Skeletal muscle satellite cell (primary cell): ENCODE measurements around the gene ADPGK.

Experiments
- H3K27me3 ChIP-seq: 2 replicates; pipeline ENCODE4 v1.7.0; 2013; ENCODE audit warnings: low read length; ENCODE audit not compliant: control insufficient read depth, insufficient read depth
- H3K36me3 ChIP-seq: 2 replicates; pipeline ENCODE4 v1.7.0; 2013; ENCODE audit warnings: mild to moderate bottlenecking, control low read depth, low read length; ENCODE audit not compliant: insufficient read depth
- H3K4me1 ChIP-seq: 2 replicates; pipeline ENCODE4 v1.7.0; 2013; ENCODE audit warnings: low read length; ENCODE audit not compliant: control insufficient read depth, insufficient read depth
- H3K4me2 ChIP-seq: 2 replicates; pipeline ENCODE4 v1.7.0; 2013; ENCODE audit warnings: mild to moderate bottlenecking, low read length
- H3K4me3 ChIP-seq: 2 replicates; pipeline ENCODE4 v1.7.0; 2013; ENCODE audit warnings: low read length
- H3K9ac ChIP-seq: 2 replicates; pipeline ENCODE4 v1.7.0; 2013; ENCODE audit warnings: mild to moderate bottlenecking, low read depth, low read length, moderate library complexity
- H3K9me3 ChIP-seq: replicated peaks from 2 replicates; pipeline ENCODE4 v1.7.0; 2013; ENCODE audit warnings: mild to moderate bottlenecking, control low read depth, low read length

The ADPGK gene

DNA sequence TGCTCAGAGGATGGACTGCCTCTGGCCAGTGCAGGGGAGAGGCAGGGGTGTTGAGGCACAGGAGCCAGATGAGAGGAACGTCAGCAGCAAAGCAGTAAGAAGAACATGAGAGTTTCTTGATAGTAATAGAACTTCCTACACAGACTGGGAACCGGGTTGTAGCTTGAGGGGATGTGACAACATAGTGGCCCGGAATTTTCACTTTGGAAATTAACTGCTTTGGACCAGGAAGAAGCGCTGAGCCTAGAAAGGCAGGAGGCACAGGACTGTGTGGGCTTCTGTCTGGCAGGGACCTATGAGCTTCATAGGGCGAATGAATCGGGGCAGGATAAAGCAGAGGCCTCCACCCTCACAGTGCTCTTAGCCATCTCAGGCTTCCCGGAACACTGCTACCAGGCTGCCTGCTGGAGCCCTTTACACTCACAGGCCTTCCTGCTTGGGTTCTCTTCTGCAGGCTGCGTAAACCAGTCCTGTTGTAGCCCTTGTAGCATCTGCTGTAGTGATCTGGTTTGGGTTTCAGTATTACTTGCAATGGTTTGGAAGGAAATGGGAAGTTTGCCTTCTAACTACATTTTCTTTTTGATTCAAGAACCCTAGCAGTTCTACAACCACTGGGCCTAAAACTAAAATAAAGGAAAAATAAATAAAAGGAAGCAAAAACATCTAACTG, 3.3 kb upstream of the ADPGK start:
- Histone ChIP-seq H3K27me3 (no peaks in the 10 kb centered on the region), H3K9ac (no peak overlapping the region), H3K9me3 (no peaks in the 10 kb centered on the region), H3K4me1 (peaks cover 18% of the 10 kb centered on the region), H3K4me2 (no peak overlapping the region), H3K36me3 (no peaks in the 10 kb centered on the region), H3K4me3 (no peak overlapping the region)

DNA sequence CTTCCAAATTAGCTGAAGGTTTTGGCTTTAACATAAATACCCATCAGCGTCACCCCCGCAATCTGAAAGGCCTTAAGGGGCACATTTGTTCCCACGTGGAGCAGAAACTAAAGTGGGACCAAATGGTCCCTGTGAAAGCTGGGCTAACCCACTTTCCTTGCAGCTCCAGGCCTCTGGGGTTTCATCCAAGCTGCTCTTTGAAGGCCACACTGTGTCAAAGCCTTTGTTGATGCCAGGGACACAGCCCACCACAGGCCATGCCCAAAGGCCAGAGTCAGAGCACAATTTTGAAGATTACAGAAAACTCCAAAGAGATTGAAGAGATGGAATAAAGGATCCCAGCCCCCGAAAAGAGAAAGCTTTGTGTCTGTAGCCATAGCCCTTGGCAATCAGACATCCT, 2.7 kb upstream of the ADPGK start:
- no peaks in the 10 kb centered on the region for H3K27me3 ChIP-seq
- H3K4me2 ChIP-seq, result no peak overlapping the region
- H3K9me3 ChIP-seq, result no peaks in the 10 kb centered on the region
- no peak overlapping the region for H3K4me3 ChIP-seq
- peaks cover 19% of the 10 kb centered on the region for H3K4me1 ChIP-seq
- H3K9ac ChIP-seq, result no peak overlapping the region
- no peaks in the 10 kb centered on the region for H3K36me3 ChIP-seq

DNA sequence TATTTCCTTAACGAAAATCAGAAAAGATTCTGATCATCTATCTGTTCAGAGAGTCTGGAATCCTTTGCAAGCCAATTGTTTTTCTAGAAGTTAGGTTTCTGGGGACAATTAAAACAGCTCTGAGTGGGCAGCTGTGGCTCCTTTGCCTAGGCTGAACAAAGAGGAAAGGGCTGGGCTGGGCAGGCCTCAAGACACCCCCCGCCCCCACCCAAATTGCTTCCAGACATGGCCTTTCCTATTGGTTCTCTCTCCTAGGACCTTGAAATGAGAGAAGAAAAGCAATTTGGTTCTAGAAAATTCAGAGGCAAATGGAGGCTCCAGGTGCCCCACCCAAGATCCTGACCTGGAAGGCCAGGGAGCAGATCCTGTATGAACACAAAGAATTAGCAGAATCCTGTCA, 2.3 kb upstream of the ADPGK start:
- no peak overlapping the region for H3K4me3 ChIP-seq
- no peaks in the 10 kb centered on the region for H3K36me3 ChIP-seq

DNA sequence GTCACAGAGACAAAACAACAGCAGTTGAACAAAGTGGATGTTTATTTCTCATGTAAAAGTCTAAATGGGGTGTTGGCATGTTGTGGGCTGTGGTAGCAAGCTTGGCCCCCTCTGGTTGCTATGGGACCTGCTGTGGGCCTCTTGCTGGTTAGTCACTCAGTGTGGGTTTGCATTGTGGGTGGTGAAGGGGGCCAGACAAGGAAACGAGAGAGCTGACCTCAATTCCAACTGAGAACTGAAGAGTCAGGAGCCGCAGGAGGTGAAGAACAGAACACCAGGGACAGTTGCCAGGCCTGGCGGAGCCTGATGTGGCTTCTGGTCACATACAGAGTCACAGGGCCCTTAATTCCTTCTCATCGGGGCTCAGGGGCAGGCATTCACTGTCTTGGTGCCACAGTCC, 1.9 kb upstream of the ADPGK start:
- Histone ChIP-seq H3K27me3 (no peaks in the 10 kb centered on the region), H3K9ac (no peak overlapping the region), H3K4me1 (peaks cover 15% of the 10 kb centered on the region), H3K9me3 (no peaks in the 10 kb centered on the region), H3K4me2 (no peak overlapping the region), H3K36me3 (no peaks in the 10 kb centered on the region), H3K4me3 (no peak overlapping the region)

More for the DNA sequence above, 2.3 kb upstream of the ADPGK start:
- Histone ChIP-seq H3K9me3 (no peaks in the 10 kb centered on the region), H3K4me1 (peaks cover 19% of the 10 kb centered on the region), H3K27me3 (no peaks in the 10 kb centered on the region), H3K9ac (no peak overlapping the region), H3K4me2 (no peak overlapping the region)

DNA sequence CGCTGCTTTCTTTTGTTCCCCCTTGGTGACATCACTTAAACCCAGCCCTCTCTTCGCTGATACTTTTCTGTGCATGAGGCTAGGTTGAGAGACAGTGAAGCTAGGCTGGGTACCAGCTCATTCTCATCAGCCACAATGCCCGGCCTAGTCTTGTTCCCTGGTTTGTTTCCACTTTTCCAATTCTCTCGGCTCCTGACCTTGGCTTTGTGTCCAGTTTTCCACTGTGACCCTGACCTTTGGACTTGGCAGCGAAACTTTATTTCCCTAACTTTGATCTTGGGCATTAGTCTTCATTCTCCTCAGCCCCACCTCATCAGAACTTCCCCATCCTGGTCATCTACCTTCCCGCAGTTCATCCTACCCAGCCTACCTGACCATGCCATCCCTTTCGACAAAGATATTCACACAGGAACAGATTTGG, 908 bp upstream of the ADPGK start:
- Histone ChIP-seq H3K4me2 (peak overlapping the region; percentile 89), H3K9ac (peak overlapping the region; percentile 80), H3K4me3 (peak overlapping the region; percentile 95), H3K27me3 (no peaks in the 10 kb centered on the region), H3K36me3 (no peaks in the 10 kb centered on the region), H3K9me3 (no peaks in the 10 kb centered on the region), H3K4me1 (peaks cover 11% of the 10 kb centered on the region)

DNA sequence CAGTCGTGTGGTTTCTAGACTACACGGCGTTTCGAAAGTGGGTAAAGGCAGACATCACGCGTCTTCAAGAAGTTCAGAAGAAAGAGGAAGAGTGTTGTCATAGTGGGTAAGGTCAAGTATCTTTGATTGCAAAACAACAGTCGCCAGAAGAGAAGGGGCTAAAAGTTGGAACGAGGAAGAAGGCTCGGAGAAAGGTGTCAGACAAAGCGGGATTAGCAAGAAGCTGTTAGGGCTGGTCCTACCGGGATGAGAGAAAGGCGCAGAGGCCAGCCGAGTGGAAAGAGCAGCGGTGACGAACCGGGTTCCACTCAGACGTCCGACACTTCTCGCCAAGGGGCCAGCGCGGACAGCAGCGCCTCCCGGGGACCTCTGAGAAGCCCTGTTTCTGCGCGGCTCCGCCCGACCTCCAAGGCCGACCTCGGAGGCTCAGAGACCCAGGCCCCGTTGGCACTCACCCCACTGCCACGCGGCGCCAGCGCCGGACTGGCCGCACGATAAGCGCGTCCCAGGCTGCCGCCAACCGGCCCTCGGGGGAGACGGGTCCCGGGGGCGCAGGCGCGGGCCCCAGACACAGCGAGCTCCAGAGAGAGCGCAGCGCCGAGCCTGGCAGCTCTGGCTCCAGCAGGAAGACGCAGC, 436 bp downstream of the ADPGK start:
- Histone ChIP-seq H3K9ac (peak overlapping the region; percentile 80), H3K36me3 (no peaks in the 10 kb centered on the region), H3K4me3 (peak overlapping the region; percentile 95), H3K9me3 (no peaks in the 10 kb centered on the region), H3K27me3 (no peaks in the 10 kb centered on the region), H3K4me1 (peaks cover 11% of the 10 kb centered on the region), H3K4me2 (peak overlapping the region; percentile 89)

DNA sequence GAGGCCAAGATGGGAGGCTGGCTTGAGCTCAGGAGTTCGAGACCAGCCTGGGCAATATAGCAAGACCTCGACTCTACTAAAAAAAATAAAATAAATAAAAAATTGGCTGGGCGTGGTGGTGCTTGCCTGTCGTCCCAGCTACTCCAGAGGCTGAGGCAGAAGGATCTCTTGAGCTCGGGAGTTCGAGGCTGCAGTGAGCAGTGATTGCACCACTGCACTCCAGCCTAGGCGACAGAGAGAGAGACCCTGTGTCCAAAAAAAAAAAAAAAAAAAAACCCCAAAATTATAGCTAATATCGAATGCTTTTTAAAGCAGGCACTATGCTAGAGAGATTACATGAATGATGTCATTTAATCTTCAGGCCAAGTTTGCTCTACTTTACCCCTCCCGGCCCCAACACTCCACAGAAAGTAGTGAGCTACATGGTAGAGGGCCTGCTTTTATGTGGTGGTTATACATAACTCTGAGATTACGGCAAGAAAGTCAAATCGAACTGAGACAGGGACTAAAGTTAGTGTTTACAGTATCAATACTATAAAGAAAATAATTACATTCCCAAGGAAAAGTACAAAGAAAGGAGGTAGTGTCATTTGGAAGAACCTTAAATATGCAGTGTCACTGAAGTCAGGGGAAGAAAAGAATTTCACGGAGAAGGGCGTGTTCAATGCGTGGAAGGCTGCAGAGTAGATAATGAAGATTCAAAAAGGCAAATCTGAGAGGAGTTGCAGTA, 1.1 kb downstream of the ADPGK start:
- Histone ChIP-seq H3K4me1 (peaks cover 11% of the 10 kb centered on the region), H3K9me3 (no peaks in the 10 kb centered on the region), H3K36me3 (no peaks in the 10 kb centered on the region), H3K27me3 (no peaks in the 10 kb centered on the region), H3K4me2 (peak overlapping the region; percentile 89), H3K4me3 (peak overlapping the region; percentile 95), H3K9ac (peak overlapping the region; percentile 80)

DNA sequence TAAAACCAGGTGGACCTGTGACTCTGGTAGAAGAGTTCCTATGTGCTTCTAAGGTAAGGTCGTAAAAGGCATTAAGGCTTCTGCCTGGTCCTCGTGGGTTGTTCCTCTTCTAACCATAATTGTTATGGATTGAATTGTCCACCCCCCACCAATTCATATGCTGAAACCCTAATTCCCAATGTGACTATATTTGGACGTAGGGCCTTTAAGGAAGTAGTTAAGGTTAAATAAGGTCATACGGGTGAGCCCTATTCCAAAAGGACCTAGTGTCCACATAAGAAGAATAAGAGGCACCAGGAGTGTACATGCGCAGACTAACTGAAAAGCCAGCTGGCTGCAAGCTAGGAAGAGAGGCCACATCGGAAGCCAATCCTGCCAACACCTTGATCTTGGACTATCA, 1.9 kb downstream of the ADPGK start:
- Histone ChIP-seq H3K27me3 (no peaks in the 10 kb centered on the region), H3K4me2 (peak overlapping the region; percentile 89), H3K9ac (no peak overlapping the region), H3K4me1 (peaks cover 11% of the 10 kb centered on the region), H3K9me3 (no peaks in the 10 kb centered on the region), H3K36me3 (no peaks in the 10 kb centered on the region), H3K4me3 (peak overlapping the region; percentile 95)

DNA sequence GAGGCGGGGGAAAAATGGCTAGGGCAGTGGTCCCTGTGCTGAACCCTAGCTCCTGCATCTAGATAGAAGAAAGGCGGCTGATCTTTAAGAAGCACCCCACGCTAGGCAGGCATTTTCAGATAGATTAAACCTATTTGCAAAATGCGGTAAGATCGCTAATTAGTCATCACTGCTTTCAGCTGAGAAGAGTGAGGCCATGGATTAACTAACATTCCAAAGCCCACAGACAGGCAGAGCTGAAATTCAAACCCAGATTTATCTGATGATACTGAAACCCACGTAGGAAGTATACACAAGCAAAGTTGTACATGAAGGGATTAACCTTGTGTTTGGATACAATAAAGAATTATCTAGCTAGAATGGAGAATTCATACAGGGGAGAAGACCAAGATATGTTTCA, 4.8 kb downstream of the ADPGK start:
- H3K4me3 ChIP-seq, result no peak overlapping the region
- H3K9ac ChIP-seq, result no peak overlapping the region
- H3K9me3 ChIP-seq, result no peaks in the 10 kb centered on the region
- peaks cover 7% of the 10 kb centered on the region for H3K36me3 ChIP-seq
- no peaks in the 10 kb centered on the region for H3K27me3 ChIP-seq
- peaks cover 5% of the 10 kb centered on the region for H3K4me1 ChIP-seq
- no peak overlapping the region for H3K4me2 ChIP-seq

DNA sequence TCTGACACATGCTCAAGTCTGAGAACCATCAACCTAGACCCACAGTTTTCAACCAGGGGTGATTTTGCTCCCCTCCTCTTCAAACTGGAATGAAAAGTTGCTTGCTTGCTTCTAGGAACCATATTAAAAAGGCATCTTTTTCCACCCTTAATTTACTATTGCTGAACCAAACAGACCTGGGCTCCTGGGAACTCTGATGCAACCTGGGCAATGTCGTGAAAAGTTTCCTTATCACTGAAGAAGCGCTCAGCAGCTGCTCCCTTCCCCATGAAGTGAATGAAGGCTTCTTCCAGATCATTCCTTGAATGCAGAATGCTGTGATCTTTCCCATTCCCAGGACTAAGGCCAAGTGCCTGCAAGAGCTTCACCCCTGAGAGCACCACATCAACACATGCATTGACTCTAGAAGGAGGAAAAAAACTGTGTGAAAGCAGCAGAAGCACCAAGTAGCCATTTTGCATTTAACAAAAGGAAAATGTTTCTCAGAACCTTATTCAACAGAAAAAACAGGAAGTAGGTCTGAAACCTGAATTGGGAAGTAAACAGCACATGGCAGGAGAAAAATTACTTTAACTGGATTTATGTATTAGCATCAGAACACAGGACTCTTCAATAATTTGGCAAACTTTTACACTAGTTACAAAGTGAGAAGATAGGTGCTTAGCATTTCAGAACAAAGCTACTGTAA, 8.7 kb downstream of the ADPGK start:
- Histone ChIP-seq H3K9ac (no peak overlapping the region), H3K4me1 (no peaks in the 10 kb centered on the region), H3K4me3 (no peak overlapping the region), H3K36me3 (peaks cover 28% of the 10 kb centered on the region), H3K27me3 (no peaks in the 10 kb centered on the region), H3K4me2 (no peak overlapping the region), H3K9me3 (no peaks in the 10 kb centered on the region)

DNA sequence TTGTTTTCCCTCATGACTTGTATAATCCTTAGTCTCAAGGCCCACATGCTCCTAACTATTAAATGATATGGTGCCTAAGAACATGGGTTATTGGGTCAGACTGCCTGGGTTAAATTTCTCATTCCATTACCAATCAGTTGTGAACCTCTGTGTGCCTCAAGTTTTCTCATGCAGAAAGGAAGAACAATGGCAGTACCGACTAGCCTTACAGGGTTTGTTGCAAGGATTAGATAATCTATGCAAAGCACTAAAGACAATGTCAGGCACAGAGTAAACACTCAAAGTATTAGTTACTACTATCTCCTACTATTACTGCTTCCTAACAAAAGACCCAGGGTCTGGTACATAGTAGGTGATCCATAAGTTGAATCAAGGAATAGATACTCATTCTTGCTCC, 12.2 kb downstream of the ADPGK start:
- Histone ChIP-seq H3K4me2 (no peak overlapping the region), H3K9ac (no peak overlapping the region), H3K36me3 (peaks cover 54% of the 10 kb centered on the region), H3K4me3 (no peak overlapping the region), H3K27me3 (no peaks in the 10 kb centered on the region), H3K9me3 (peaks cover 11% of the 10 kb centered on the region), H3K4me1 (no peaks in the 10 kb centered on the region)
